ENCODE results near the gene PPP6R2. TPM values are rescaled to one million over a fixed set of nuclear protein-coding genes. Genes with fewer than 3 reads are reported as not detected.

PPP6R2 gene
- total and polyA plus RNA-seq, 9 of the 15 experiments (the other 6 are each of a cell fraction or from before 2014, with no cell fraction given) = 0.32 to 39.8 (median 21.4) TPM

- TF ChIP-seq, protein P1, sequence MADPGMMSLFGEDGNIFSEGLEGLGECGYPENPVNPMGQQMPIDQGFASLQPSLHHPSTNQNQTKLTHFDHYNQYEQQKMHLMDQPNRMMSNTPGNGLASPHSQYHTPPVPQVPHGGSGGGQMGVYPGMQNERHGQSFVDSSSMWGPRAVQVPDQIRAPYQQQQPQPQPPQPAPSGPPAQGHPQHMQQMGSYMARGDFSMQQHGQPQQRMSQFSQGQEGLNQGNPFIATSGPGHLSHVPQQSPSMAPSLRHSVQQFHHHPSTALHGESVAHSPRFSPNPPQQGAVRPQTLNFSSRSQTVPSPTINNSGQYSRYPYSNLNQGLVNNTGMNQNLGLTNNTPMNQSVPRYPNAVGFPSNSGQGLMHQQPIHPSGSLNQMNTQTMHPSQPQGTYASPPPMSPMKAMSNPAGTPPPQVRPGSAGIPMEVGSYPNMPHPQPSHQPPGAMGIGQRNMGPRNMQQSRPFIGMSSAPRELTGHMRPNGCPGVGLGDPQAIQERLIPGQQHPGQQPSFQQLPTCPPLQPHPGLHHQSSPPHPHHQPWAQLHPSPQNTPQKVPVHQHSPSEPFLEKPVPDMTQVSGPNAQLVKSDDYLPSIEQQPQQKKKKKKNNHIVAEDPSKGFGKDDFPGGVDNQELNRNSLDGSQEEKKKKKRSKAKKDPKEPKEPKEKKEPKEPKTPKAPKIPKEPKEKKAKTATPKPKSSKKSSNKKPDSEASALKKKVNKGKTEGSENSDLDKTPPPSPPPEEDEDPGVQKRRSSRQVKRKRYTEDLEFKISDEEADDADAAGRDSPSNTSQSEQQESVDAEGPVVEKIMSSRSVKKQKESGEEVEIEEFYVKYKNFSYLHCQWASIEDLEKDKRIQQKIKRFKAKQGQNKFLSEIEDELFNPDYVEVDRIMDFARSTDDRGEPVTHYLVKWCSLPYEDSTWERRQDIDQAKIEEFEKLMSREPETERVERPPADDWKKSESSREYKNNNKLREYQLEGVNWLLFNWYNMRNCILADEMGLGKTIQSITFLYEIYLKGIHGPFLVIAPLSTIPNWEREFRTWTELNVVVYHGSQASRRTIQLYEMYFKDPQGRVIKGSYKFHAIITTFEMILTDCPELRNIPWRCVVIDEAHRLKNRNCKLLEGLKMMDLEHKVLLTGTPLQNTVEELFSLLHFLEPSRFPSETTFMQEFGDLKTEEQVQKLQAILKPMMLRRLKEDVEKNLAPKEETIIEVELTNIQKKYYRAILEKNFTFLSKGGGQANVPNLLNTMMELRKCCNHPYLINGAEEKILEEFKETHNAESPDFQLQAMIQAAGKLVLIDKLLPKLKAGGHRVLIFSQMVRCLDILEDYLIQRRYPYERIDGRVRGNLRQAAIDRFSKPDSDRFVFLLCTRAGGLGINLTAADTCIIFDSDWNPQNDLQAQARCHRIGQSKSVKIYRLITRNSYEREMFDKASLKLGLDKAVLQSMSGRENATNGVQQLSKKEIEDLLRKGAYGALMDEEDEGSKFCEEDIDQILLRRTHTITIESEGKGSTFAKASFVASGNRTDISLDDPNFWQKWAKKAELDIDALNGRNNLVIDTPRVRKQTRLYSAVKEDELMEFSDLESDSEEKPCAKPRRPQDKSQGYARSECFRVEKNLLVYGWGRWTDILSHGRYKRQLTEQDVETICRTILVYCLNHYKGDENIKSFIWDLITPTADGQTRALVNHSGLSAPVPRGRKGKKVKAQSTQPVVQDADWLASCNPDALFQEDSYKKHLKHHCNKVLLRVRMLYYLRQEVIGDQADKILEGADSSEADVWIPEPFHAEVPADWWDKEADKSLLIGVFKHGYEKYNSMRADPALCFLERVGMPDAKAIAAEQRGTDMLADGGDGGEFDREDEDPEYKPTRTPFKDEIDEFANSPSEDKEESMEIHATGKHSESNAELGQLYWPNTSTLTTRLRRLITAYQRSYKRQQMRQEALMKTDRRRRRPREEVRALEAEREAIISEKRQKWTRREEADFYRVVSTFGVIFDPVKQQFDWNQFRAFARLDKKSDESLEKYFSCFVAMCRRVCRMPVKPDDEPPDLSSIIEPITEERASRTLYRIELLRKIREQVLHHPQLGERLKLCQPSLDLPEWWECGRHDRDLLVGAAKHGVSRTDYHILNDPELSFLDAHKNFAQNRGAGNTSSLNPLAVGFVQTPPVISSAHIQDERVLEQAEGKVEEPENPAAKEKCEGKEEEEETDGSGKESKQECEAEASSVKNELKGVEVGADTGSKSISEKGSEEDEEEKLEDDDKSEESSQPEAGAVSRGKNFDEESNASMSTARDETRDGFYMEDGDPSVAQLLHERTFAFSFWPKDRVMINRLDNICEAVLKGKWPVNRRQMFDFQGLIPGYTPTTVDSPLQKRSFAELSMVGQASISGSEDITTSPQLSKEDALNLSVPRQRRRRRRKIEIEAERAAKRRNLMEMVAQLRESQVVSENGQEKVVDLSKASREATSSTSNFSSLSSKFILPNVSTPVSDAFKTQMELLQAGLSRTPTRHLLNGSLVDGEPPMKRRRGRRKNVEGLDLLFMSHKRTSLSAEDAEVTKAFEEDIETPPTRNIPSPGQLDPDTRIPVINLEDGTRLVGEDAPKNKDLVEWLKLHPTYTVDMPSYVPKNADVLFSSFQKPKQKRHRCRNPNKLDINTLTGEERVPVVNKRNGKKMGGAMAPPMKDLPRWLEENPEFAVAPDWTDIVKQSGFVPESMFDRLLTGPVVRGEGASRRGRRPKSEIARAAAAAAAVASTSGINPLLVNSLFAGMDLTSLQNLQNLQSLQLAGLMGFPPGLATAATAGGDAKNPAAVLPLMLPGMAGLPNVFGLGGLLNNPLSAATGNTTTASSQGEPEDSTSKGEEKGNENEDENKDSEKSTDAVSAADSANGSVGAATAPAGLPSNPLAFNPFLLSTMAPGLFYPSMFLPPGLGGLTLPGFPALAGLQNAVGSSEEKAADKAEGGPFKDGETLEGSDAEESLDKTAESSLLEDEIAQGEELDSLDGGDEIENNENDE (IDR thresholded peaks at IDR 0.05; ENCODE audit: low read depth, low read length) = no peak
- TF ChIP-seq SP2 (IDR thresholded peaks at IDR 0.05; ENCODE audit: extremely low read depth, low read depth, low read length, poor library complexity, severe bottlenecking) = no peak
- no peak for TF ChIP-seq ZNF143 (CRISPR knock-in tag; IDR thresholded peaks at IDR 0.05)
- peak; percentile 81 for TF ChIP-seq POLR2G (IDR thresholded peaks at IDR 0.05; ENCODE audit: low read depth, low read length)
- no peak for TF ChIP-seq RFX7 (CRISPR knock-in tag; IDR thresholded peaks at IDR 0.05)
- TF ChIP-seq POLR2A (conservative IDR thresholded peaks at IDR 0.05) = peak; percentile 51; the same call in 1 of the 2 replicates
- TF ChIP-seq E2F6 (IDR thresholded peaks at IDR 0.05; ENCODE audit: borderline replicate concordance in 1 of 2, extremely low read depth in 1 of 2, insufficient read depth in 1 of 2, insufficient read length in 1 of 2, low read depth in 1 of 2, low read length in 1 of 2, poor library complexity in 1 of 2, severe bottlenecking in 1 of 2) = peak in 1 of 2 experiments; percentile 78
- TF ChIP-seq ZNF316 (IDR thresholded peaks at IDR 0.05) = no peak
- TF ChIP-seq ARHGAP35 (IDR thresholded peaks at IDR 0.05; ENCODE audit: partially characterized antibody) = no peak
- no peak for TF ChIP-seq TRIM25 (IDR thresholded peaks at IDR 0.05; ENCODE audit: borderline replicate concordance)
- no peak for TF ChIP-seq BRD9 (IDR thresholded peaks at IDR 0.05; ENCODE audit: low read depth, partially characterized antibody)
- TF ChIP-seq HNRNPL (IDR thresholded peaks at IDR 0.05; ENCODE audit: low read depth, low read length) = peak; percentile 49; the same call in 1 of the 2 replicates
Observed at GRCh38 chr22:50342651-50343540, at the start of gene PPP6R2 (continued).
